T-cell (primary cell): ENCODE measurements around the gene MYADM. TPM values are rescaled to one million over a fixed set of nuclear protein-coding genes. Genes with fewer than 3 reads are reported as not detected.

Experiments used
- ATAC-seq, 4 experiments: fragments of 200-7000 bp in 3 of 4; fragments of 150-1000 bp in 1 of 4; cut with Tn5 transposase; replicated peaks in 1 of 4; 1 replicate in 3 of 4; 2 replicates in 1 of 4; pipeline ENCODE4 v1.10.0; 2021; ENCODE audit warnings: moderate library complexity in 3 of 4, mild to moderate bottlenecking in 2 of 4, moderate number of reproducible peaks in 1 of 4
- CTCF ChIA-PET, 2 donors: fragments of 300-600 bp; sonication (Branson Sonifier 250); formaldehyde crosslinking; loops; one replicate each; lab custom pipeline; 2022; ENCODE audit warnings: antibody characterized with exemption in 2 of 2; lab: Charles Lee
- POLR2A ChIA-PET, 2 donors: fragments of 300-600 bp; sonication (Branson Sonifier 250); formaldehyde crosslinking; loops; one replicate each; lab custom pipeline; 2022; ENCODE audit warnings: antibody characterized with exemption in 2 of 2; lab: Charles Lee
- DNase-seq, 35 experiments: peaks; one replicate each; pipeline versions ENCODE4 v3.0.0 to v3.0.0-alpha.2; 2013 to 2023
- H3K27ac ChIP-seq: one replicate; pipeline ENCODE4 v1.5.1; 2013; ENCODE audit warnings: low read length
- H3K27me3 ChIP-seq, 2 experiments: replicated peaks in 1 of 2; 1 replicate in 1 of 2; 2 replicates in 1 of 2; pipeline versions ENCODE4 v1.6.1 to v1.7.0; 2013; ENCODE audit warnings: low read length in 1 of 2, mixed read lengths in 1 of 2; ENCODE audit not compliant: control insufficient read depth in 2 of 2, insufficient read depth in 2 of 2; ENCODE audit errors: extremely low read depth in 1 of 2
- H3K36me3 ChIP-seq, 2 donors: 1 replicate in 1 of 2; 2 replicates in 1 of 2; pipeline versions ENCODE4 v1.6.1 to v1.7.0; 2013; ENCODE audit warnings: low read length in 1 of 2; ENCODE audit not compliant: control insufficient read depth in 2 of 2, insufficient read depth in 1 of 2; ENCODE audit errors: extremely low read depth in 1 of 2
- H3K4me1 ChIP-seq, 2 experiments: 1 replicate in 1 of 2; 2 replicates in 1 of 2; pipeline versions ENCODE4 v1.6.1 to v1.7.0; 2013; ENCODE audit warnings: low read length in 2 of 2, mixed read lengths in 1 of 2; ENCODE audit not compliant: insufficient read depth in 2 of 2, control insufficient read depth in 1 of 2; ENCODE audit errors: extremely low read depth in 1 of 2
- H3K4me3 ChIP-seq, 2 donors: 1 replicate in 1 of 2; 2 replicates in 1 of 2; pipeline versions ENCODE4 v1.5.1 to v1.7.0; 2013; ENCODE audit warnings: mild to moderate bottlenecking in 2 of 2, low read length in 1 of 2, moderate library complexity in 1 of 2; ENCODE audit not compliant: control insufficient read depth in 1 of 2; ENCODE audit errors: extremely low read depth in 1 of 2
- H3K9me3 ChIP-seq: 2 replicates; pipeline ENCODE4 v1.7.0; 2013
- H3K27ac Mint-ChIP-seq, 2 donors: one replicate each; pipeline ENCODE4 v1.8.0; 2020 to 2021; ENCODE audit warnings: mild to moderate bottlenecking in 2 of 2, mixed read lengths in 2 of 2
- H3K27me3 Mint-ChIP-seq, 2 donors: one replicate each; pipeline ENCODE4 v1.8.0; 2021 to 2022; ENCODE audit warnings: mixed read lengths in 2 of 2
- H3K36me3 Mint-ChIP-seq: one replicate; pipeline ENCODE4 v1.8.0; 2021; ENCODE audit warnings: mixed read lengths
- H3K4me1 Mint-ChIP-seq, 3 donors: one replicate each; pipeline ENCODE4 v1.8.0; 2020 to 2022; ENCODE audit warnings: mixed read lengths in 3 of 3, mild to moderate bottlenecking in 1 of 3
- H3K4me3 Mint-ChIP-seq, 3 donors: one replicate each; pipeline ENCODE4 v1.8.0; 2020 to 2022; ENCODE audit warnings: mild to moderate bottlenecking in 3 of 3, mixed read lengths in 3 of 3, moderate library complexity in 3 of 3
- H3K9me3 Mint-ChIP-seq, 3 donors: one replicate each; pipeline ENCODE4 v1.8.0; 2020 to 2022; ENCODE audit warnings: mixed read lengths in 3 of 3
- WGBS: methylation state at CpG from one replicate; pipeline ENCODE4 v1.1.5; 2013; ENCODE audit warnings: missing lambda C conversion rate; ENCODE audit not compliant: insufficient coverage; 5-methylcytosine and 5-hydroxymethylcytosine counted together
- total RNA-seq, 35 experiments: library from RNA in 6 of 35; stranded (reverse) in 6 of 35; fragments of 120-200 nt in 1 of 35; gene quantifications; one replicate each; pipeline versions ENCODE4 v1.2.1 to v1.2.4 and lab custom pipeline; 2013 to 2026

MYADM gene
- total RNA-seq (100 to 1,000 TPM in 2 of 5 donors, 10 to 100 TPM in 3; 49.9 to 335 (median 70.9) TPM), total RNA-seq (lab: John Stamatoyannopoulos, UW) (6.3 to 1,248 (median 54.4) reads per million in 29 experiments)
- total RNA-seq (2013): 27.9 TPM

GRCh38 chr19:53867225-53868090 lies at the start of gene MYADM:
MYADM (plus strand) TSS chr19:53867883; CDS start chr19:53873530, 5,647 bp downstream.
- Histone ChIP-seq H3K4me1 (peaks cover 19 to 63% of the 10 kb centered on the region in 2 experiments), H3K27me3 (peaks cover 0 to 3% of the 10 kb centered on the region in 2 experiments), H3K4me3 (peak within 1 kb of the TSS; percentile 89 to 98), H3K9me3 (no peaks in the 10 kb centered on the region), H3K27ac (peak within 1 kb of the TSS; percentile 99), H3K36me3 (peaks cover 6 to 8% of the 10 kb centered on the region in 2 donors)
- POLR2A ChIA-PET: interaction anchor here (0.6 to 1.7 kb wide), 11 partner anchors 8 to 583 kb away, joined by 3 to 13 read pairs (median 5); partner anchors contain the start of genes LENG8 (in 1 of the 2) and MBOAT7 (in 1 of the 2)
- Mint-ChIP-seq H3K4me1 (peaks cover 37 to 48% (median 42%) of the 10 kb centered on the region in 3 donors), H3K27me3 (no peaks in the 10 kb centered on the region), H3K4me3 (peak within 1 kb of the TSS; percentile 96 to 99 (median 96)), H3K27ac (peak within 1 kb of the TSS; percentile 95 to 97), H3K36me3 (peaks cover 7% of the 10 kb centered on the region), H3K9me3 (no peaks in the 10 kb centered on the region)
- 3% methylated on average over 8 of the region's 37 CpGs for WGBS
- CTCF ChIA-PET: interaction anchor here in 1 of 2 donors (0.5 to 1.7 kb wide), 3 partner anchors 9 to 139 kb away, joined by 3 to 4 read pairs (median 3); partner anchors contain the start of gene PRKCG
- peak; percentile 74 to 82 (median 77) for ATAC-seq
- DNase-seq: peak; percentile 99 to 100 (median 100)

GRCh38 chr19:53818756-53819155 lies 48.9 kb upstream of the MYADM start:
- H3K27me3 Mint-ChIP-seq: peaks cover 10 to 13% of the 10 kb centered on the region in 2 donors
- no peak overlapping the region for H3K27ac ChIP-seq
- H3K4me1 ChIP-seq: no peaks in the 10 kb centered on the region
- WGBS: 87% methylated on average over 6 of the region's 13 CpGs
- H3K9me3 Mint-ChIP-seq: no peaks in the 10 kb centered on the region
- DNase-seq: no peak
- ChIA-PET CTCF (no interaction called here), POLR2A (no interaction called here)
- no peak overlapping the region for H3K4me3 Mint-ChIP-seq
- no peaks in the 10 kb centered on the region for H3K36me3 Mint-ChIP-seq
- H3K4me1 Mint-ChIP-seq: no peaks in the 10 kb centered on the region
- H3K27me3 ChIP-seq: peaks cover 0 to 17% of the 10 kb centered on the region in 2 experiments
- no peaks in the 10 kb centered on the region for H3K36me3 ChIP-seq
- no peaks in the 10 kb centered on the region for H3K9me3 ChIP-seq
- no peak overlapping the region for H3K4me3 ChIP-seq
- ATAC-seq: no peak
- H3K27ac Mint-ChIP-seq: no peak overlapping the region

- Histone ChIP-seq H3K4me3 (no peak overlapping the region), H3K27ac (no peak overlapping the region), H3K36me3 (no peaks in the 10 kb centered on the region), H3K9me3 (no peaks in the 10 kb centered on the region), H3K4me1 (no peaks in the 10 kb centered on the region), H3K27me3 (peaks cover 0 to 27% of the 10 kb centered on the region in 2 experiments)
- H3K36me3 Mint-ChIP-seq: no peaks in the 10 kb centered on the region
- no peaks in the 10 kb centered on the region for H3K4me1 Mint-ChIP-seq
- H3K27ac Mint-ChIP-seq: no peak overlapping the region
- no peak for ATAC-seq
- H3K9me3 Mint-ChIP-seq: no peaks in the 10 kb centered on the region
- CTCF ChIA-PET: no interaction called here
- WGBS: 49% methylated on average over 4 of the region's 5 CpGs
- POLR2A ChIA-PET: no interaction called here
- H3K27me3 Mint-ChIP-seq: peaks cover 20% of the 10 kb centered on the region in 2 donors
- no peak overlapping the region for H3K4me3 Mint-ChIP-seq
- DNase-seq: no peak
These were observed 47.8 kb upstream of the MYADM start for GRCh38 chr19:53819861-53820260.

GRCh38 chr19:53823380-53824120 lies 44.1 kb upstream of the MYADM start:
- Mint-ChIP-seq H3K27me3 (peaks cover 26 to 33% of the 10 kb centered on the region in 2 donors), H3K4me3 (no peak overlapping the region), H3K9me3 (no peaks in the 10 kb centered on the region), H3K36me3 (no peaks in the 10 kb centered on the region), H3K27ac (no peak overlapping the region), H3K4me1 (no peaks in the 10 kb centered on the region)
- Histone ChIP-seq H3K4me3 (no peak overlapping the region), H3K9me3 (no peaks in the 10 kb centered on the region), H3K36me3 (no peaks in the 10 kb centered on the region), H3K27ac (no peak overlapping the region), H3K27me3 (peaks cover 0 to 28% of the 10 kb centered on the region in 2 experiments), H3K4me1 (no peaks in the 10 kb centered on the region)
- CTCF ChIA-PET: no interaction called here
- POLR2A ChIA-PET: no interaction called here
- WGBS: 57% methylated on average over 6 of the region's 12 CpGs
- no peak for ATAC-seq
- no peak for DNase-seq

GRCh38 chr19:53824134-53824611 lies 43.5 kb upstream of the MYADM start, which contains the start of gene NLRP12:
NLRP12 (minus strand) TSS chr19:53824314; CDS start chr19:53824174, 140 bp downstream.
- WGBS: 37% methylated on average over 5 of the region's 14 CpGs
- Histone ChIP-seq H3K4me1 (no peaks in the 10 kb centered on the region), H3K4me3 (no peak within 1 kb of the TSS), H3K9me3 (no peaks in the 10 kb centered on the region), H3K27ac (no peak within 1 kb of the TSS), H3K27me3 (peaks cover 0 to 31% of the 10 kb centered on the region in 2 experiments), H3K36me3 (no peaks in the 10 kb centered on the region)
- ATAC-seq (no peak), DNase-seq (peak in 3 of 35 experiments; percentile 9 to 38 (median 10))
- Mint-ChIP-seq H3K27ac (no peak within 1 kb of the TSS), H3K36me3 (no peaks in the 10 kb centered on the region), H3K4me3 (no peak within 1 kb of the TSS), H3K4me1 (no peaks in the 10 kb centered on the region), H3K9me3 (no peaks in the 10 kb centered on the region), H3K27me3 (peaks cover 31 to 35% of the 10 kb centered on the region in 2 donors)
- CTCF ChIA-PET: no interaction called here
- POLR2A ChIA-PET: interaction anchor here in 1 of 2 donors (0.7 kb wide), 1 partner anchor 1971 kb away, joined by 4 read pairs; no protein-coding TSS in a partner anchor

GRCh38 chr19:53826876-53827275 lies 40.8 kb upstream of the MYADM start:
- ATAC-seq: no peak
- no peaks in the 10 kb centered on the region for H3K9me3 ChIP-seq
- Mint-ChIP-seq H3K9me3 (no peaks in the 10 kb centered on the region), H3K4me3 (no peak overlapping the region), H3K4me1 (no peaks in the 10 kb centered on the region), H3K36me3 (no peaks in the 10 kb centered on the region), H3K27me3 (peaks cover 44 to 50% of the 10 kb centered on the region in 2 donors), H3K27ac (no peak overlapping the region)
- H3K27ac ChIP-seq: no peak overlapping the region
- POLR2A ChIA-PET: no interaction called here
- no peak for DNase-seq
- no peaks in the 10 kb centered on the region for H3K4me1 ChIP-seq
- CTCF ChIA-PET: no interaction called here
- H3K36me3 ChIP-seq: no peaks in the 10 kb centered on the region
- H3K4me3 ChIP-seq: no peak overlapping the region
- 90% methylated on average over 2 of the region's 7 CpGs for WGBS
- H3K27me3 ChIP-seq: peaks cover 0 to 51% of the 10 kb centered on the region in 2 experiments
